Muscle of back (tissue), 10 donors: Measurements from ENCODE around the gene ARHGEF16. TPM values are rescaled to one million over a fixed set of nuclear protein-coding genes. Genes with fewer than 3 reads are reported as not detected.

Source experiments
- polyA plus RNA-seq, 10 donors: library from polyadenylated mRNA; unstranded; fragments of 120-200 nt; gene quantifications; one replicate each; pipeline ENCODE4 v1.2.1, GENCODE V29; 2013; ENCODE audit not compliant: insufficient read length in 10 of 10

Gene ARHGEF16
- polyA plus RNA-seq, 10 donors: 0.23 to 1.5 (median 0.45) TPM

Other genes starting within 250 kb of the ARHGEF16 start
- 10 to 100 TPM in 4 of 10 donors, 1 to 10 TPM in 6; 6.3 to 37.6 (median 9.5) TPM for gene MEGF6, start 156.8 kb downstream of the ARHGEF16 start, polyA plus RNA-seq
- gene TPRG1L, start 170.3 kb downstream of the ARHGEF16 start, polyA plus RNA-seq: 10 to 100 TPM; 25.7 to 31.7 (median 29.7) TPM
- 10 to 100 TPM; 10.1 to 12.3 (median 11.7) TPM for gene WRAP73, start 195.4 kb downstream of the ARHGEF16 start, polyA plus RNA-seq
- gene TP73, start 197.9 kb downstream of the ARHGEF16 start, polyA plus RNA-seq: 1 to 10 TPM in 5 of 10 donors, under 1 TPM in 5; 0.60 to 3.2 (median 0.91) TPM